Cerebellar nuclear complex (tissue), 1 donor: Measurements from ENCODE around the gene CCR3.

Experiments
- DNase-seq, 2 experiments: peaks; one replicate each; lab custom pipeline; 2025; lab: John Stamatoyannopoulos, UW

Gene CCR3

GRCh38 chr3:46298871-46299607 lies 56.8 kb downstream of the CCR3 start:
- no peak for DNase-seq

DNA sequence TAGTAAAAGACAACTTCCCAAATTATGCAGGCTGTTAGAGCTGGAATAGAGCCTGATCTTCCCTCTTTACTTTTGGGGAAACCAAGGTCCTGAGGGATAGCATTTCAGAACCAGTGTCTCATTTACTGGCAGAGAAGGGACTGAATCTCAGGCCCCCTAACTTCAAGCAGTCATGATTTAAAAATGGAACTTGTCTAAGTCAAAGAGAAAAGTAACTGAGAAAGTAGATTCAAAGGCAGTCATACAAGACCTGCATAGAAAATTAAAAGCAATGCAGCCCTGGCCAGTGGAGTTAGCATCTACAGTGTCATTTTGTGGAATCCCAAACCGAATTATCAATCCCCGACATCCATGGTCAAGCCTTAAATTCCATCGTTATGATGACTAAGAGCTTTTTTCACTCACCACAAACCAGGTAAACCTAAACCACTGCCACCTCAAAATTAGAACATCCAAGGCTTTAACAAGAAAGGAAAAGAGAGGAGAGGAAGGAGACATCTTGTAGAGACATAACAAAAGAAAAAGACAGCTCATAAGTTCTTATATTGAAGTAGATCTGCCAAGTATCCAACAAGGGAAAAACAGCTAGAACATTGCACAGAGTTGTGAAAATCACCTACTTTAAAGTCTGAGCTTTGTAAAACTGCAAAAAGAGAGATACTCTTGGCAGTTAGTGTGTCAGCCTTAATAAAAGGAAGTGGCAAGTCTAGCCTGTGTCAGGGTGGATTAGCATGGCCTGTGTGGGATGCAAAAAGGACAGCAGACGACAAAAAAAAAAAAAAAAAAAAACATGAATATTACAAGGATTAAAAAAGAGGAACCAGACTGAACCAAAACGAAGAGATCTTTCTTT lies 57.6 kb downstream of the CCR3 start:
- DNase-seq = no peak

- DNase-seq = no peak
Measured at GRCh38 chr3:46300461-46300789, 58.2 kb downstream of the CCR3 start.

DNA sequence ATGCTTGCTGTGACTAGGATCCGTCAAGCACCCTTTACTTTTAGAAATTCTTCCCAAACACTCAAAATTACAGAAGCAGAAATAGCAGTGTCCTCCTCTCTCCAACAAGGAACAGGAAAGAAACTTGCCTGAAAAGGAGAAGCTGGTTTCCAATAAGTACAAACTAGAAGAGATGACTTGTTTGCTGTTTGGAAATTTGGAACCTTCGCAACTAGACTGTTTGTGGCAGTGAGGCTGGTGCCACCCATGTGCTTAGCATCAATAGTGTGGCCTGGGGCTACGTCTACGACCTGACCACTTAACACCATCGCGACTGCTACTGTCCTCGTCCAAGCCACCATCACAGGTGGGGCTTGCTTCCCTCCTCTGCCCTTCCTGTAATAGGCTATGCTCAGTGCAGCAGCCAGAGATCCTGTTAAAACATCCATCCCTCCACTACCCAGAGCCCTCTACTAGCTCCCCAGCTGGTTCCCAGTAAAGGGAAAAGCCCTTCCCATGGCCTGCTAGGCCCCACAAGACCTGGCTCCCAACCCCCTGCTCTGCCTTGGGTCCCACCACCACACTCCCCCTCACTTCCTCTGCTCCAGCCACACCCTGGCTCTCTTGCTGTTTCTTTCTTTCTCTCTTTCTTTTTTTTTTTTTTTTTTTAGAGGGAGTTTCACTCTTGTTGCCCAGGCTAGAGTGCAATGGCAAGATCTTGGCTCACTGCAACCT lies 59.0 kb downstream of the CCR3 start:
- no peak for DNase-seq

- no peak for DNase-seq
Measured at GRCh38 chr3:46303240-46303639, 61.0 kb downstream of the CCR3 start.

GRCh38 chr3:46304739-46305138 lies 62.5 kb downstream of the CCR3 start:
- no peak for DNase-seq

GRCh38 chr3:46312991-46313390 lies 70.7 kb downstream of the CCR3 start:
- DNase-seq = no peak

GRCh38 chr3:46314517-46314916 lies 72.3 kb downstream of the CCR3 start:
- DNase-seq = no peak

- DNase-seq = no peak
Measured at GRCh38 chr3:46316206-46316605, 73.9 kb downstream of the CCR3 start.
